ENCODE measurements around the gene SLC25A26.
"Not testable (repeated sequence)": the region's sequence is repeated elsewhere in the genome, so short reads cannot be mapped to it uniquely, and the experiment has no call there.

The SLC25A26 gene

GRCh38 chr3:66220602-66221377 lies at the start of gene SLC25A26:
TSS of gene SLC25A26 (plus strand) at chr3:66221001. CDS start at chr3:66221095, 94 bp downstream.
- DNase-seq = peak; percentile 82

DNA sequence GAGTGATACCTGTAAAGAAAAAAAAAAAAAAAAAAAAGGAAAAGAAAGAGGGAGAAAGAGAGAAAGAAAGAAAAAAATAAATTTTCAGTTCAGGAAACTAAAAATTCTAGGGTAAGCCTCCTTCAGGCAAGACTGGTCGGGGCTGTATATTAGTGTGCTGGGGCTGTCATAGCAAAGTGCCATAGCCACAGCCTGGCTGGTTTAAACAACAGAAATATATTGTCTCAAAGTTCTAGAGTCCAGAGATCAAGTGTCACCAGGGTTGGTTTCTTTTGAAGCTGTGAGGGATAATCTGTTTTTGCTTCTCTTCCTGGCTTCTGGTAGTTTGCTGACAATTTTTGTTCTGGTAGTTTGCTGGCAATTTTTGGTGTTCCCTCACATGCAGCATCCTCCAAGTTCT lies 48.4 kb upstream of the SLC25A26 start:
- no peak for DNase-seq

DNA sequence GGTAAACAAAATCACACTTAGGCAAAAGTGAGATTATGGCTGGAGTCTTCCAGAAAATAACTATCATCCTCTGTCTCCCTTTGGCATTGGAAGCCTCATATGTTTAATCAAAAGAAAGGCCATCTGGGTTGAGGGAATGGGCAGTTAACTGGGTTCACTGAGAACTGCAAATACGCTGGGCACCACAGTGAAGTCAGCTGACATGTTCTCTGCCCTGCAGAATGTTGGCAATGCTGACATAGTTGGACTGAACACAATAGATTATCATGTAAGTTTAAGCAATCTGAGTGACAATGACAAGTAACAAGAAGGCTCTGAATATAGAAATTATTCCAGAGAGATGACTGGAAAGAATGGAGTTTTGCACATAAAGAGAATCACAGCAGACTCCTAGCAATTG lies 43.8 kb upstream of the SLC25A26 start:
- no peak for DNase-seq

- no peak for DNase-seq
Measured at GRCh38 chr3:66178206-66178605, 42.6 kb upstream of the SLC25A26 start.

DNA sequence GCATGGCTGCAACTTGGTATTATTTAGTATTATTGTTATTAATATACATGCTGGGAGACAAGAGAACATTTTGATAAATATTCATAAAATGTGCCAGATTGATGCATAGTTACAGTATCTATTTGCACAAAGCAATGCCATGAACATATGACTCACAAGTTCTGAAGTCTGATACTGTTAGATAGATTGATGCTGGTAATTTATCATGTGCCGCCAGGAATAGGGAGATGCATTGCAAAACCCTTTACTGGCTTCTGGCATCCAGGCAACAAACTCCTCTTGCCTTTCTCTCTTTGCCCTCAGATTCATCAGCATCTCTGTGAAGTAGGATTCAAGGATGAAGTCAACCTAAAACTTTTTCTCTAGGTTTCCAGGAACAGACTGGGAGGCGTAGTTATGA lies 41.0 kb upstream of the SLC25A26 start:
- no peak for DNase-seq

GRCh38 chr3:66181764-66182163 lies 39.0 kb upstream of the SLC25A26 start:
- DNase-seq = no peak

GRCh38 chr3:66182246-66182645 lies 38.6 kb upstream of the SLC25A26 start:
- DNase-seq = no peak

- no peak for DNase-seq
Measured at GRCh38 chr3:66186545-66186944, 34.3 kb upstream of the SLC25A26 start.

DNA sequence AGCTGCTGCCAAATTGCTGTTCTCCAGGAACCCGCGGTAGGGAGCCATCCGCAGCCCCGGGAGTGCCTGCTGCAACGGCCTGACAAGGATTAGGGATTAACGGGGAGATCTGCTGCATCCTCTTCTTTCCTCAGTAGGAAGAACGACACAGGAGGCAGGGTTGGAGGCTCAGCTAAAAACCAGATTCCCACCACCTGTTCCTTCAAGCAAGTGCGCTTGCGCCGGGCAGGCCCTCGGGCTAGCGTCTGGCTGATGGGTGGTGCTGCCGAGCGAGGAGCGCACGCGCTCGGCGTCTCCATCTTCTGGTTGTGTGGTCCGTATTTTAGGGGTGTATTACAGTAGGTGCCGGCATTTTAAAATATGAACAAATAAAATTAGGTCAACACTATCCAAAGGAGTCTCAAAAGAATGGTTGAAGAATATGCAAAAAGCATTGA lies 25.4 kb upstream of the SLC25A26 start:
- DNase-seq = no peak

GRCh38 chr3:66196633-66197032 lies 24.2 kb upstream of the SLC25A26 start:
- DNase-seq = no peak

DNA sequence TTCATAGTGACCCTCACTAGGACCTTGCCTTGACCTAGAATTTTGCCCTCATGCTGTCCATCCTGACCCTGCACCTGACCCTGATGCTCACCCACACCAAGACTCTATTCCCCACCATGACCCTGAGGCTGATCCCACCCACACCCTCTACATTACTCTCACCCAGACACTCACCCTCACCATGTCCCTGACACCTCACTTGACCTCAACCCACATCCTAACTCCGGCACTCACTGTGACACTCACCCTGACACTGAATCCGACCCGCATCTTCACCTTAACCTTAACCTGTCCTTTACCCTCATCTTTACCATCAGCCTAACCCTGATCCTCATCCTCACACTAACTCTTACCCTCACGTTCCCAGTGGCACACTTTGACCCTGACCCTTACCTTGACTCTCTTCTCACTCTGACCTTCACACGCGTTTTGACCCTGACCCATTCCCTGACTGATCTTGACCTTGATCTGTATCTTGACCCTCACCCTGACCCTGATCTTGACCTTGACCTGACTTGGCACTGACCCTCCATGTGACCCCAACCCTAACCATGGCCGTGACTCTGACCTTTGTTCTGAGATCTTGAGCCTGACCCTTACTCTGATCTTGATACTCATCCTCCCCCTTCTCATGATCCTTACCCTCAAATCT lies 22.2 kb upstream of the SLC25A26 start:
- no peak for DNase-seq

DNA sequence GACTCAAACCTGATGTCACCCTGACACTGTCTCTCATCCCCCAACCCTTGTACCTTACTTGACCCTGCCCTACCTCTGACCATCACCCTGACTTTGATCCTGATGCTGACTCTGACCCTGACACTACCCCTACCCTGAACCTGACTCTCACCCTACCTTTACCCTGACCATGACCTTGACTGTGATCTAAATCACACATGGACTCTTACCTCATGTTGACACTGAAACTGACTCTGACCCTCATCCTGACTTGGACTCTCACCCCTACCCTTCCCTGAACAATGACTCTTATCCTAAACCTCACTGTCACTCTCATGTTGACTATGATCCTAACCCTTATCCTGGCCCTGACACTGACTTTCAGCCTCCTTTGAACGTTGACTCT lies 21.7 kb upstream of the SLC25A26 start:
- no peak for DNase-seq

GRCh38 chr3:66200147-66200546 lies 20.7 kb upstream of the SLC25A26 start:
- DNase-seq = no peak

GRCh38 chr3:66200786-66201185 lies 20.0 kb upstream of the SLC25A26 start:
- no peak for DNase-seq

- DNase-seq = no peak
Measured at GRCh38 chr3:66203275-66203674, 17.5 kb upstream of the SLC25A26 start.

GRCh38 chr3:66206806-66207205 lies 14.0 kb upstream of the SLC25A26 start:
- DNase-seq = no peak

DNA sequence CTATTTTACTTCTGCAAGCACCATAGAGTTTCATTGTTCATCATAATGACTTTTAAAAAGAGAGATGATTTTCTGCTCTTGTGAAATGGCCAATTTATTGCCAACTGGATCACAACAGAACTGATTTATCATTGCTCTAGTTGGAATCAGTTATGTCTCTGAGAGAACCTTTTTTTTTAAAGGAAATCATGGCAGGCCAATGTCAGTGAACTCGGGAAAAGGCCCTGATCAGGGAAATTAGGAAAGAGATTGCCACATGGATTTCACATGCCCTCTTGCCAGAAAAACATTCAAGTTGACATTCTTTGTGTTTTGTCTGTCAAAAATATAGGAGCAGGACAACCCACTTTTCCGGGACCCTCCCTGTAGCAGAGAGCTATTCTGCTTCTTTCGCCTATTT lies 12.6 kb upstream of the SLC25A26 start:
- DNase-seq = no peak

- DNase-seq = no peak
Measured at GRCh38 chr3:66210687-66211295, 10.0 kb upstream of the SLC25A26 start.

GRCh38 chr3:66211779-66212178 lies 9.0 kb upstream of the SLC25A26 start:
- no peak for DNase-seq

- DNase-seq = no peak
Measured at GRCh38 chr3:66215106-66215505, 5.7 kb upstream of the SLC25A26 start.

- DNase-seq = no peak
Measured at GRCh38 chr3:66220066-66220465, 735 bp upstream of the SLC25A26 start.

DNA sequence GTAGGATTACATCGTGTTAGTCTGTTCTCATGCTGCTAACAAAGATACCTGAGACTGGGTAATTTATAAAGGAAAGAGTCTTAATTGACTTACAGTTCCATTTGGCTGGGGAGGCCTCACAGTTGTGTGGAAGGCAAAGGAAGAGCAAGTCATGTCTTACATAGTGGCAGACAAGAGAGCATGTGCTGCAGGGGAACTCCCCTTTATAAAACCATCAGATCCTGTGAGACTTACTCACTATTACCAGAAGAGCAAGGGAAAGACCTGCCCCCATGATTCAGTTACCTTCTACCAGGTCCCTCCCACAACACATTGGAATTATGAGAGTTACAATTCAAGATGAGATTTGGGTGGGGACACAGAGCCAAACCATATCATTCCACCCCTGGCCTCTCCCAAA lies 3.4 kb downstream of the SLC25A26 start:
- no peak for DNase-seq

DNA sequence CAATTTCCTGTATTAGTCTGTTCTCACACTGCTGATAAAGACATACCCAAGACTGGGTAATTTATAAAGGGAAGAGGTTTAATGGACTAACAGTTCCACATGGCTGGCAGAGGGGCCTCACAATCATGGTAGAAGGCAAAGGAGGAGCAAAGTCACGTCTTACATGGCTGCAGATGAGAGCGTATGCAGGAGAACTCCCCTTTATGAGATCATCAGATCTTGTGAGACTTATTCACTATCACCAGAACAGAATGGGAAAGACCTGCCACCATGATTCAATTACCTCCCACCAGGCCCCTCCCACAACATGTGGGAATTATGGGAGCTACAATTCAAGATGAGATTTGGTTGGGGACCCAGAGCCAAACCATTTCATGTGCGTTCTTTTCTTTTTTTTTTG lies 5.3 kb downstream of the SLC25A26 start:
- DNase-seq = not testable (repeated sequence)

DNA sequence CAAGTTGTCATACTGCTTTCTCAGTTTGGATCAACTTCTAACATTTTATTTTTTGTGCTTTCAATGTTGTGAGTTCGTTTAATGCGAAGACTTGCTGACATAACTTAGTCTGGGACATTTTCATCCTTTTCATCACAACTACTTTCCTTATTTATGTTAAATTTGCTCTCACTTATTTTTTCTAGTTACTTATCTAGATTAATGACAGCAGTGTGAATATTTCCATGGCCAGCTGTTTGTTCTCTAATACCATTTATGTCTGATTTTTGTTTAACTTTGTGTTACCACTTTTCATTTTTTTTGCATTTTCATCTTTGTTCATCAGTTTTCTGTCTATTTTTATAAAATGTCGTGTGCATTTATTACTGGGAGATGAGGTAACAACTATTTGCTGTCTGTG lies 6.2 kb downstream of the SLC25A26 start:
- no peak for DNase-seq
